ENCODE measurements around the gene HOXA2.

HOXA2 gene

GRCh38 chr7:27124902-27125689, 22.6 kb upstream of the HOXA2 start:
- DNase-seq (ENCODE audit: low spot score): no peak

- no peak for DNase-seq (ENCODE audit: low spot score)
Measured at GRCh38 chr7:27124096-27124901, 21.8 kb upstream of the HOXA2 start.

- DNase-seq (ENCODE audit: low spot score): no peak
Measured at GRCh38 chr7:27123477-27124053, 21.1 kb upstream of the HOXA2 start.

- no peak for DNase-seq (ENCODE audit: low spot score)
Measured at GRCh38 chr7:27123007-27123476, 20.6 kb upstream of the HOXA2 start.

- no peak for DNase-seq (ENCODE audit: low spot score)
Measured at GRCh38 chr7:27122077-27122910, 19.8 kb upstream of the HOXA2 start.

- no peak for DNase-seq (ENCODE audit: low spot score)
Measured at GRCh38 chr7:27121684-27122076, 19.2 kb upstream of the HOXA2 start.

- no peak for DNase-seq (ENCODE audit: low spot score)
Measured at GRCh38 chr7:27119412-27119911, 17.0 kb upstream of the HOXA2 start.

- no peak for DNase-seq (ENCODE audit: low spot score)
Measured at GRCh38 chr7:27118580-27118979, 16.1 kb upstream of the HOXA2 start.

- no peak for DNase-seq (ENCODE audit: low spot score)
Measured at GRCh38 chr7:27117887-27118491, 15.5 kb upstream of the HOXA2 start.

- DNase-seq (ENCODE audit: low spot score): no peak
Measured at GRCh38 chr7:27116962-27117886, 14.7 kb upstream of the HOXA2 start.

GRCh38 chr7:27116031-27116961, 13.8 kb upstream of the HOXA2 start:
- no peak for DNase-seq (ENCODE audit: low spot score)

- no peak for DNase-seq (ENCODE audit: low spot score)
Measured at GRCh38 chr7:27115221-27116026, 12.9 kb upstream of the HOXA2 start.

GRCh38 chr7:27114881-27115220, 12.4 kb upstream of the HOXA2 start:
- no peak for DNase-seq (ENCODE audit: low spot score)

GRCh38 chr7:27113991-27114769, 11.7 kb upstream of the HOXA2 start:
- DNase-seq (ENCODE audit: low spot score): no peak

- DNase-seq (ENCODE audit: low spot score): no peak
Measured at GRCh38 chr7:27112955-27113949, 10.8 kb upstream of the HOXA2 start.

- no peak for DNase-seq (ENCODE audit: low spot score)
Measured at GRCh38 chr7:27112361-27112760, 9.9 kb upstream of the HOXA2 start.
